Lower leg skin (tissue), 3 donors: ENCODE data around the gene DNAJB7.

ENCODE experiments used
- CTCF ChIP-seq, 3 donors: fragments of 450-650 bp; IDR thresholded peaks; one replicate each; pipeline ENCODE4 v1.5.1; 2016; ENCODE audit warnings: antibody characterized with exemption in 3 of 3, mild to moderate bottlenecking in 3 of 3, moderate library complexity in 2 of 3
- POLR2A ChIP-seq, 2 donors: fragments of 450-650 bp; IDR thresholded peaks; one replicate each; pipeline ENCODE4 v1.6.1; 2016 to 2017; ENCODE audit warnings: antibody characterized with exemption in 2 of 2, mild to moderate bottlenecking in 1 of 2, moderate library complexity in 1 of 2

GRCh38 chr22:40838486-40838885, 23.4 kb downstream of the DNAJB7 start:
- no peak for TF ChIP-seq CTCF (IDR thresholded peaks at IDR 0.05)
- TF ChIP-seq POLR2A (IDR thresholded peaks at IDR 0.05), result no peak
